Activated CD8-positive, alpha-beta memory T cell treated with anti-CD3 and anti-CD28 coated beads for 36 hours (primary cell): Measurements from ENCODE around the gene ZNF593. TPM values are rescaled to one million over a fixed set of nuclear protein-coding genes. Genes with fewer than 3 reads are reported as not detected.

Experiments
- CTCF ChIA-PET: fragments of 350-600 bp; sonication (Branson Sonifier 250); formaldehyde crosslinking; loops from one replicate; lab custom pipeline; 2021; ENCODE audit warnings: antibody characterized with exemption; lab: Charles Lee
- POLR2A ChIA-PET: fragments of 350-600 bp; sonication (Branson Sonifier 250); formaldehyde crosslinking; loops from one replicate; lab custom pipeline; 2021; ENCODE audit warnings: antibody characterized with exemption; lab: Charles Lee
- total RNA-seq, 2 experiments: library from RNA; stranded (reverse); gene quantifications; one replicate each; pipeline ENCODE4 v1.2.3, GENCODE V29; 2021

Gene ZNF593
- 10 to 100 TPM; 84.2 to 84.8 TPM for total RNA-seq

DNA sequence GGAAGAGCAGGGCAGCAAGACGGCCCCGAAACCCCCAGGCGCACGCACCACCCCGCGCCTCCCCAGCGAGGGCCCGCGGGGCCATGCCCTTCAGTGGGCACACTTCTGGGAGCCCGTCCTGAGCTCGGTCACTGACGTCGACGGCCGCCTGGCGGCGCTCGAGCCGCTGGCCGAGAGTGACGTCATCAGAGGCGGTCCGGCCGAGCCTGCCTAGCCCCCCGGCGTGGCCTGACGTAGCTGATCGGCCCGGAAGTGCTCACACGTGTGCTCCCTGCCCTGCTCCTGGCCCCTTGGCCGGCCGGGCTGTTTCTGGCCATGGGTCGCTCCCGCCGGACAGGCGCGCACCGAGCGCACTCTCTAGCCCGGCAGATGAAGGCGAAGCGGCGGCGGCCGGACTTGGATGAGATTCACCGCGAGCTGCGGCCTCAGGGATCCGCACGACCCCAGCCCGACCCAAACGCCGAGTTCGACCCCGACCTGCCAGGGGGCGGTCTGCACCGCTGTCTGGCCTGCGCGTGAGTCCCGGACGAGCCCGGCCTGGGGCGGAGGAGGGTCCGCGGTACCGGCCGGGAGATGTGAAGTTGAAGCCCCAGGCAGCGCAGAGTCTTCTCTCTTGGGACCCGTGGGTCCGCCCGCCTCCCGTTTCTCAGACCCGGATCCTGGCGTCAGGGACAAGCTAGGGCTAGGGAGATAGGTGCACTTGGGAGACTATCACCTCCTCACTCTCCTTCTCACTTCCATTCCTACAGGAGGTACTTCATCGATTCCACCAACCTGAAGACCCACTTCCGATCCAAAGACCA is at the start of gene ZNF593:
Gene ZNF593 (plus strand): TSS at position 240 of the 803 bp plus-strand sequence. CDS start 76 bp downstream, at position 316.
- POLR2A ChIA-PET: interaction anchor here (0.5 to 1.5 kb wide), 6 partner anchors 8 to 822 kb away, joined by 3 to 10 read pairs (median 4); partner anchors contain the start of genes CEP85, CNKSR1 and DHDDS
- CTCF ChIA-PET: interaction anchor here (0.5 to 3.0 kb wide), 25 partner anchors 8 to 411 kb away, joined by 3 to 30 read pairs (median 4); partner anchors contain the start of genes CATSPER4, CEP85 and CNKSR1

GRCh38 chr1:26121854-26122773 is 47.6 kb upstream of the ZNF593 start:
- POLR2A ChIA-PET: no interaction called here

GRCh38 chr1:26122988-26123973 is 46.4 kb upstream of the ZNF593 start:
- ChIA-PET POLR2A (interaction anchor here (0.5 to 1.0 kb wide), 2 partner anchors 12 to 393 kb away, joined by 3 to 4 read pairs; partner anchors contain the start of gene PDIK1L), CTCF (interaction anchor here (0.6 to 1.0 kb wide), 3 partner anchors 22 to 268 kb away, joined by 3 to 4 read pairs (median 4); no protein-coding TSS in a partner anchor)

More at GRCh38 chr1:26121854-26122773, 47.6 kb upstream of the ZNF593 start:
- CTCF ChIA-PET: no interaction called here

- ChIA-PET POLR2A (no interaction called here), CTCF (interaction anchor here (1.0 to 1.1 kb wide), 2 partner anchors 20 to 21 kb away, joined by 3 read pairs; no protein-coding TSS in a partner anchor)
Observed at GRCh38 chr1:26124418-26125331, 45.0 kb upstream of the ZNF593 start.

DNA sequence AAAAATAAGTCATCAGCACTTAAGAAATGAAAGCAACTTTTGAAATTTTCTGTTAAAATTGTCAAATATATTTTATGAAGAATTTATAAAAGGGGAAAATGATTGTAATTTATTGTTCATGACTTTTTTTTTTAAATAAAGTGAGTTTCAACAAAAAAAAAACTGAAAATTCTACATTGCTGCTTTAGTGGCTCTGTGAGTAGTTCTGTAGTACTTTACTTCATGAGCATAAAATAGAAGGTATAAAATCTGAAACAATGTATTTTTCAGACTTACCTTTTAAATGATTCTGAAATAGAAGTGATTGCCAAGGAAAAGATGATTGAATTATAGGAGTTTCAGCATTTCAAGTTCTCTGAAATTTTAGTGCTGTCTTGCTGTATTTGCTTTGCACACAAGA is 44.3 kb upstream of the ZNF593 start:
- ChIA-PET POLR2A (no interaction called here), CTCF (interaction anchor here (0.9 to 1.1 kb wide), 2 partner anchors 20 to 38 kb away, joined by 3 read pairs; no protein-coding TSS in a partner anchor)

DNA sequence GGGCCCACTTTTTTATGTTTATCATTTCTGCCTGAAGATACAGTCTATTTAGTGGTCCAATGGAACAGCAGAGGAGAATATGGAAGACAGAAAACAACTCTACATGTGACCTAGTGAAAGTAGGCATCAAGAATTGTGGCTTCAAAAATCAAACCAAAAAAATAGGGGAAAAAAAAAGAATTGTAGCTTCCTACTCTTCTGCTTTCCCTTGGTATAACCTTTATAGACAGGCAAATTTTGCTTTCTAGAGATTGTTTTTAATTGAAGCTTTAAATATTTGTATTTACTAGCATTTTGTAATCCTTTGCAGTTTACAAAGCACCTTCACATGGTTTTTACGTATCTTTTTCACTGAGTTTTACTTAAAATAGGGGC is 43.8 kb upstream of the ZNF593 start:
- ChIA-PET CTCF (interaction anchor here (0.9 to 2.4 kb wide), 4 partner anchors 8 to 38 kb away, joined by 3 to 15 read pairs (median 4); no protein-coding TSS in a partner anchor), POLR2A (interaction anchor here (0.6 to 0.9 kb wide), 2 partner anchors 14 to 15 kb away, joined by 3 to 4 read pairs; partner anchors contain the start of gene PDIK1L)

DNA sequence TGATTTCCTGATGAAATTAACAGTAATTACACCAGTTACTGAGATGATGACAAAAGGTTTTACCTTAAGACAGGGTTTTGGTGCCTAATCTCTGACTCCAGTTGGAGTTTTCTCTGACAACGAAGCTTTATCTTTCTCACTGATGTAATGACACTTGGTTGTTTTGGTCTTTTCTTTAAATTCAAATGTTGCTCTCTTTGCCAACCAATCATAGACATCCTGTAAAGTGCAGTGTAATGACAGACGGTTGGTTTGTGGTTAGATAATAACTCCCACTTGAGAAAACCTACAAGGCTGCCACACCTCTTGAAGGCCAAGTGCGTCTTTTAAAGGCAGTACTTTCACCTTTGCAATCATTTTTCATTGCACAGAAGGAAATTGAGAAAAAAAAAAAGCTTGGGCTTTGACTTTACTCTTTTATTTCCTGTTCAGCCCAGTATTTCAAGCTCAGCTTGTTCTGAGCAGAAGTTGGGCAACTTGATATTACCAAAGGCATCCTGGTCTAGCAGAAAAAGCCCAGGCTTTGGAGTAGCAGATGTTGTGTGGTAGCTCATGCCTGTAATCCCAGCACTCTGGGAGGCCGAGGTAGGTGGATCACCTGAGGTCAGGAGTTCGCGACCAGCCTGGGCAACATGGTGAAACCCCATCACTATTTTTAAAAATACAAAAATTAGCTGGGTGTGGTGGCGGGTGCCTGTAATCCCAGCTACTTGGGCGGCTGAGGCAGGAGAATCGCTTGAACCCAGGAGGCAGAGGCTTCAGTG is 43.2 kb upstream of the ZNF593 start:
- ChIA-PET POLR2A (interaction anchor here (0.6 to 0.9 kb wide), 4 partner anchors 14 to 268 kb away, joined by 3 to 6 read pairs (median 4); partner anchors contain the start of gene PDIK1L), CTCF (interaction anchor here (0.7 to 2.4 kb wide), 6 partner anchors 8 to 162 kb away, joined by 3 to 15 read pairs (median 4); no protein-coding TSS in a partner anchor)

GRCh38 chr1:26127235-26128163 is 42.2 kb upstream of the ZNF593 start:
- ChIA-PET CTCF (interaction anchor here (0.7 to 2.4 kb wide), 5 partner anchors 9 to 161 kb away, joined by 3 to 15 read pairs (median 4); no protein-coding TSS in a partner anchor), POLR2A (interaction anchor here (0.6 kb wide), 1 partner anchor 267 kb away, joined by 6 read pairs; no protein-coding TSS in a partner anchor)

DNA sequence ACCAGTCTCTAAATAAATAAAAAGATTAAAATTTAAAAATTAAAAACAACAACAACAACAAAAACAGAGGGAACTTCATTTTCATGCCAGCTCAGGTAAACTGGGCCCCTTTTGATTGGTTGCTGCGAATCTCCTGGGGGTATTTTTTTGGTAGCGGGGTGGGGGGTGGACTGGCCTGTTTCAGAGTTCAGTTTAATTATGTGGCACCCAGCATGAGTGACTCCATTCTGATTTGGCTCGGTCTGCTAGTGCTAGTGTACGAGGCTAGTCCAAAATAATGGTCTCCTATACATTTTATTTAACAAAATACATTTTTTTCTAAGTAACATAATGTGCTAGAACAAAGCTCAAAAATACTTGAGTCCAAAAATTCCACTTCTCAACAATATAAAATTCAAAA is 39.9 kb upstream of the ZNF593 start:
- POLR2A ChIA-PET: no interaction called here
- CTCF ChIA-PET: no interaction called here

DNA sequence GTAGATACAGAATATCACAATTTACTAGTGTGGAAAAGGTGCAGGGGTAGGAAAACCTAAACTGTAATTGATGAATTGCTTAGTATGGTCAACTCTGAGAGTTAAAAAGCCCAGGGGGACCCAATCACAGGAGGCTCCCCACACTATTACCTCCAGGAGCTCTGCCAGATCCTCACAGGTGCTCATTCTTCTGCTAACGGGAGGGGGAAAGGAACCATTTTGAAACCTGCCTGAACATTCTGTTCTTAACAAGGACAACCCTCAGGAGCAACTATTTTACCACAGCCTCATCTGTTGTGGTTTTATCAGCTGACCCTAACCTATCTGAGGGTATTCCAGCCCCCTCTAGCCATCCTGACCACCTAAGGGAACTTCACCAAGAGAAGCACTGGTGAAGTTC is 39.0 kb upstream of the ZNF593 start:
- POLR2A ChIA-PET: no interaction called here
- CTCF ChIA-PET: interaction anchor here (0.6 kb wide), 1 partner anchor 72 kb away, joined by 4 read pairs; no protein-coding TSS in a partner anchor

DNA sequence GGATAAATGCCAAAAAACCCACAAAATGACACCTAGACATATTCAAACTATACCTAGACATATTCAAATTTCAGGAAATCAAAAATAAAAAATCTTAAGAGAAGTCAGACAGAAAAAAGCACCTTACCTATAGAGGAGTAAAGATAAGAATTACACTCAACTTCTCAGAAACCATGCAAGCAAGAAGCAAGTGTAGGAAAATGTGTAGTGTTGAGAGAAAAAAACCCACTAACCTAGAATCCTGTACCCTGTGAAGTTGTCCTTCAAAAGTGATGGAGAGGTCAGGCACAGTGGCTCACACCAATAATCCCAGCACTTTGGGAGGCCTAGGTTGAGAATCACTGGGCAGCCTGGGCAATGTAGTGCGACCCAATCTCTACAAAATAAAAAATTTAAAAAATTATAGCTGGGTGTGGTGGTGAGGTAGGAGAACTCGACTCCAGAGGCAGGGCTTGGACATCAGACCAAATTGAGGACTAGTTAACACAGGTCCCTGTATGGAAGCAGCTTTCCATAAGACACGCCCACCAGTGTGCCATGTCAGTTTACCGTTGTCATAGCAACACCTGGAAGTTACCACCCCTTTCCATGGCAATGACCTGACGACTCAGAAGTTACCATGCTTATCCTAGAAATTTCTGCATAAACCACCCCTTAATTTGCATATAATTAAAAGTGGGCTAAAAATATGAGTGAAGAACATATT is 37.4 kb upstream of the ZNF593 start:
- ChIA-PET POLR2A (no interaction called here), CTCF (no interaction called here)

GRCh38 chr1:26132834-26133167 is 36.9 kb upstream of the ZNF593 start:
- ChIA-PET POLR2A (no interaction called here), CTCF (no interaction called here)

GRCh38 chr1:26134466-26134865 is 35.2 kb upstream of the ZNF593 start:
- ChIA-PET CTCF (interaction anchor here (0.7 kb wide), 1 partner anchor 1780 kb away, joined by 4 read pairs; no protein-coding TSS in a partner anchor), POLR2A (no interaction called here)

DNA sequence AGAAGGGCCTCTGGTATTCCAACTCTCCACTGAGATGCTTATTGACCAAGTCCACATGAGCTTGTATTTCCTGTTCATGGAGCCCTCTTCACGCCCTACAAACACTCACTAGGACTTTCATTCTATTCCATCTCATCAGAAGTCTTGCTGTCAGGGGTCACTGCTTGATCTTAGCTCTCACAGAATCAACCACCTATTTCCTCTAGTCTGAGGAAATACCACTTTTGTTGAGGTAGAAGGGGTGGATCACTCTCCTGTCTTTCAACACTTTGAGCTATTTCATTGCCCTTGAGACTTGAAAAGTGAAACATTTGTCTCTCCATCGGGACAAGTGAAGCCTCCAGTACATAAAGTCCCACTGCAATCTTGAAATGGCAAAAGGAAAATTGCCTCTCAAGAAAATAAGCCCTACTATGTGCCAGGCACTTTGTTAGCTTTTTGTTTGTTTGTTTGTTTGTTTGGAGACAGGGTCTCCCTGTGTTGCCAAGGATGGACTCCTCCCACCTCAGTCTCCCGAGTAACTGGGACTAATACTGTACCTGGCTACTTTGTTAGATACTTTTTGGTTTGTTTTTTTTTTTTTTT is 30.6 kb upstream of the ZNF593 start:
- POLR2A ChIA-PET: interaction anchor here (0.6 kb wide), 1 partner anchor 24 kb away, joined by 3 read pairs; no protein-coding TSS in a partner anchor
- CTCF ChIA-PET: interaction anchor here (0.6 to 1.4 kb wide), 6 partner anchors 28 to 278 kb away, joined by 3 to 5 read pairs (median 4); partner anchors contain the start of genes C1orf232, PDIK1L and ZNF593
